Stimulated activated CD8-positive, alpha-beta memory T cell treated with anti-CD3 and anti-CD28 coated beads, Interleukin-4, amount 100 ng/mL, for 24 hours (primary cell): Measurements from ENCODE around the gene COQ9.
A peak's percentile ranks its signal among the peaks of the same experiment; 100 is the strongest.
"Not testable (repeated sequence)": the region's sequence is repeated elsewhere in the genome, so short reads cannot be mapped to it uniquely, and the experiment has no call there.

ENCODE experiments used
- DNase-seq: peaks from one replicate; pipeline ENCODE4 v3.0.0-alpha.2; 2020; ENCODE audit warnings: low read depth

The COQ9 gene

GRCh38 chr16:57427307-57427706 is 20.0 kb upstream of the COQ9 start:
- DNase-seq, result no peak

GRCh38 chr16:57427824-57428223 is 19.5 kb upstream of the COQ9 start:
- DNase-seq, result no peak

- no peak for DNase-seq
Observed at GRCh38 chr16:57430955-57431354, 16.3 kb upstream of the COQ9 start.

GRCh38 chr16:57432505-57432904 is 14.8 kb upstream of the COQ9 start:
- no peak for DNase-seq

GRCh38 chr16:57432989-57433388 is 14.3 kb upstream of the COQ9 start:
- no peak for DNase-seq

- DNase-seq, result no peak
Observed at GRCh38 chr16:57434003-57434402, 13.3 kb upstream of the COQ9 start.

GRCh38 chr16:57435838-57436237 is 11.4 kb upstream of the COQ9 start:
- no peak for DNase-seq

- DNase-seq, result not testable (repeated sequence)
Observed at GRCh38 chr16:57439947-57440346, 7.3 kb upstream of the COQ9 start.

GRCh38 chr16:57440551-57440950 is 6.7 kb upstream of the COQ9 start:
- not testable (repeated sequence) for DNase-seq

- DNase-seq, result no peak
Observed at GRCh38 chr16:57444711-57445110, 2.6 kb upstream of the COQ9 start.

GRCh38 chr16:57445510-57445909 is 1.8 kb upstream of the COQ9 start:
- no peak for DNase-seq

GRCh38 chr16:57446531-57447185 is 621 bp upstream of the COQ9 start:
- no peak for DNase-seq

- no peak for DNase-seq
Observed at GRCh38 chr16:57452021-57452420, 4.7 kb downstream of the COQ9 start.

- DNase-seq, result peak; percentile 88
Observed at GRCh38 chr16:57462209-57462977, 15.1 kb downstream of the COQ9 start, which contains the start of gene POLR2C. POLR2C (plus strand) TSS chr16:57462679; CDS start chr16:57462725, 46 bp downstream.

- no peak for DNase-seq
Observed at GRCh38 chr16:57462978-57463362, 15.7 kb downstream of the COQ9 start.

- no peak for DNase-seq
Observed at GRCh38 chr16:57464523-57464922, 17.2 kb downstream of the COQ9 start.

GRCh38 chr16:57468346-57468745 is 21.1 kb downstream of the COQ9 start:
- DNase-seq, result no peak

GRCh38 chr16:57469046-57469445 is 21.8 kb downstream of the COQ9 start:
- no peak for DNase-seq

GRCh38 chr16:57469917-57470470 is 22.7 kb downstream of the COQ9 start:
- DNase-seq, result no peak

GRCh38 chr16:57470711-57471110 is 23.4 kb downstream of the COQ9 start:
- no peak for DNase-seq

GRCh38 chr16:57471209-57471608 is 23.9 kb downstream of the COQ9 start:
- no peak for DNase-seq

- no peak for DNase-seq
Observed at GRCh38 chr16:57471852-57472664, 24.8 kb downstream of the COQ9 start.
